IPS-18c (cell line): ENCODE results near the gene OR5H15.

Source experiments
- H3K4me3 ChIP-seq: 2 replicates; pipeline ENCODE4 v1.7.0; 2013; ENCODE audit warnings: low read depth, mild to moderate bottlenecking, low read length, moderate library complexity; ENCODE audit not compliant: insufficient read depth
- H3K9me3 ChIP-seq: one replicate; pipeline ENCODE4 v1.6.1; 2013; ENCODE audit warnings: mild to moderate bottlenecking, low read length, moderate library complexity; ENCODE audit not compliant: control insufficient read depth, insufficient read depth

OR5H15 gene

DNA sequence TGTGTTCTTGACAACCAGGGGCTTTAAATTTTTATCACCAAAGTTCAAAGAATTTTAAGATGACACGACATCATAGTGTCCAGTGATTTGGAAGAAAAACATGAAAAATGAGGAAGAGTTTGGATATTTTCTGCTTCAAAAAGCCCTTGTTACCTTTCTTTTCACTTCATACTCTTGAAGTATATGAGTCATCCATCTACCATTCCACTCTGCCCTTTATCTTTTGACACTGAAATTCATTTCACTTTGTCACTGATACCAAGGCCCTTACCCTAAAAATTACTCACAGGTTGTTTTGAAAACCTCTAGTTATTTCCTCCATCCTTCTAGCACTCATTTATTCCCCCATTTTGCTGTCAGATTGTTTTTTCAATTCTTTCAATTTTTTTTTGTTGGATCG lies 42.7 kb downstream of the OR5H15 start:
- Histone ChIP-seq H3K9me3 (peaks cover 3% of the 10 kb centered on the region), H3K4me3 (no peak overlapping the region)

DNA sequence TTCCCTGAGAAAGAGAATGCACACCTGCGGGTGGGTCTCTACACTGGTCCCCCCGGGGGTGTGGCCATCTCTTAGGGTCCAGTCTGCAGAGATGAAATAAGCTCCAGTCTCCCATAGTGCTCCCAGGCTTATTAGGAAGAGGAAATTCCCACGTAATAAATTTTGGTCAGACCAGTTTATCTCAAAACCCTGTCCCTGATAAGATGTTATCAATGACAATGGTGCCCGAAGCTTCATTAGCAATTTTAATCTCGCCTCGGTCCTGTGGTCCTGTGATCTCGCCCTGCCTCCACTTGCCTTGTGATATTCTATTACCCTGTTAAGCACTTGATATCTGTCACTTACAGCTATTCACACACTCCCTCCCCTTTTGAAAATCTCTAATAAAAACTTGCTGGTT lies 46.8 kb downstream of the OR5H15 start:
- Histone ChIP-seq H3K4me3 (no peak overlapping the region), H3K9me3 (peaks cover 3% of the 10 kb centered on the region)

DNA sequence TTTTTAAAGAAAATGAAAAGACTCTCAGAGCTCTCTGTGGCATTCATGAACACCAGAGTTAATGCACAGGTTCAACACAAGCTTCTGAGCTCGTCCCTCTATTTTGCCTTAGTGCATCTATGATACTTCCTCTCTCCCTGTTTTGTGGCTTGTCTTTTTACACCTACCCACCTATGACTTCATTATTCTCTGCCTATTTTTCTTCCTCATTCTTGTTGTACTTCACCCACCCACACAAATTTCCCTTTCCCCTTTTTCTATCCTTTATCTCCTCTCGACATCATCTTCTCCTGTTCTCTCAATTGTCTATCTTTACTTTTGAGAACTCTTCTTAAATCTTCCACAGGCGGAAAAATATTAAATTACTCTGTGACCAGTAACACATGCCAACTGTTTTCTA lies 48.6 kb downstream of the OR5H15 start:
- Histone ChIP-seq H3K4me3 (no peak overlapping the region), H3K9me3 (peaks cover 3% of the 10 kb centered on the region)
